ENCODE measurements around the gene CACNA1G.

- TF ChIP-seq CTCF (IDR thresholded peaks at IDR 0.05; ENCODE audit: insufficient read depth, low read depth, low read length) (no peak), EZH2 (IDR thresholded peaks at IDR 0.05; ENCODE audit: insufficient read depth, low read length) (no peak)
These were observed 44.0 kb downstream of the CACNA1G start for GRCh38 chr17:50604513-50604912.
